GM19372 (cell line): ENCODE results near the gene SCGB3A1.

Experiments used
- ATAC-seq: cut with Tn5 transposase; IDR thresholded peaks from one replicate; pipeline ENCODE4 v1.9.1; 2021; ENCODE audit warnings: mild to moderate bottlenecking, low read depth, moderate library complexity; ENCODE audit not compliant: unreplicated experiment

The SCGB3A1 gene

GRCh38 chr5:180593446-180594206 lies 2.3 kb upstream of the SCGB3A1 start:
- no peak for ATAC-seq

DNA sequence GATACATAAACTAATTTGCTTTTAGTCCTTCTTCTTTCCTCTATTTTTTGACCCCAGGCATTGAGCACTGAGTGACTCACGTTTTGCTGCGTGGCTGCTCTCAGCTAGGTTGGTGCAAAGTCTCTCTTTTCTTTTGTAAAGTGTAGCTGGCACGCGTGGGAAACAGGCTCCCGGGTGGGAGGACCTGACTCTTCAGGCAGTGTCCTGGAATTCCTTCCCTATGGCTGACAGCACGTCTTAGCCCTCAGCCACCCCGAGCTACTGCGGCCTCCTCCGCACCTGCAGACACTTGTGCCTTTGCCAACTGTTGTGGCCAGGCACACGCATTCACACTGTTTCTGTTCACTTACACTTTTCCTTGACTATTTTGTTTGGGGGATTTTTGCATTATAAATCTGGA lies 877 bp upstream of the SCGB3A1 start:
- no peak for ATAC-seq

- no peak for ATAC-seq
These were observed 572 bp downstream of the SCGB3A1 start for GRCh38 chr5:180590543-180591310.

GRCh38 chr5:180589771-180590542 lies 1.3 kb downstream of the SCGB3A1 start:
- ATAC-seq = no peak

DNA sequence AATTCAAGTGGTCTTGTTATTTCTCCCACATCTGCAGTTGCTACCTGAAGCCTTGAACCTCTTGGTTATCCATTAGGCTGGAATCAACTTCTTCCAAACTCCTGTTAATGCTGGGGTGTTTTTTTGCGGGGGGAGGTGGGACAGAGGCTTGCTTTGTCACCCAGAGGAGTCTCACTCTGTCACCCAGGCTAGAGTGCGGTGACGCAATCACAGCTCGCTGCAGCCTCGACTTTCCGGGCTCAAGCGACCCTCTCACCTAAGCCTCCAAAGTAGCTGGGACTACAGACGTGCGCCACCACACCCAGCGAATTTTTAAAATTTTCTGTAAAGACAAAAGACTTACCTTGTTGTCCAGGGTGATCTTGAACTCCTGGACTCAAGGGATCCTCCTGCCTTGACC lies 4.4 kb downstream of the SCGB3A1 start:
- no peak for ATAC-seq

DNA sequence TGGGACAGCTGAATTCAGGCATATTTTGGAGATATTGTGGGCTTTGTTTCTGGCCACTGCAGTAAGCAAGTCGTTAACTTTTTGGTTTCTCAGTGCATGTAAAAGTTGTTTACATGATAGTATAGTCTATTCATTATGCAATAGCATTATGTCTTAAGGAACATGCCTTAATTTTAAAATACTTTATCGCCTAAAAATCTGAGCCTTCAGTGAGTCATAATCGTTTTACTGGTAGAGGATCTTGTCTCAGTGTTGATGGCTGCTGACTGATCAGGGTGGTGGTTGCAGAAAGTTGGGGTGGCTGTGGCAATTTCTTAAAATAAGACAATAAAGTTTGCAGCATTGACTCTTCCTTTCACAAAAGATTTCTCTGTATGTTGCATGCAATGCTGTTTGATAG lies 5.1 kb downstream of the SCGB3A1 start:
- ATAC-seq = no peak

DNA sequence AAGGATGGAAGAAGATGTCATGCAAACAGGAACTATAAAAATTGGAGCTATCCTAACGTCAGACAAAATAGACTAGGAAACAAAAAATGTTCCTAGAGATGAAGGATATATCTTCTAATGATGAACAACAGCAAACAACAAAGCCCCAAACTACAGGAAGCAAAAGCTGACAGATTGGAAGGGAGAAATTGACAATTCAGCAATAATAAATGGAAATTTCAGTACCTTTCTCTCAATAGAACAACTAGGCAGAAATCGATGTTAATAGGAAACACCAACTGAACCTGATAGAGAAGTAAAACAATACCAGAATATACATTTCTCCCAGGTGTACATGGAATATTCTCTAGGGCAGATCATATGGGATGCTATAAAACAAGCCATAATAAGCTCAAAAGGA lies 7.6 kb downstream of the SCGB3A1 start:
- no peak for ATAC-seq

DNA sequence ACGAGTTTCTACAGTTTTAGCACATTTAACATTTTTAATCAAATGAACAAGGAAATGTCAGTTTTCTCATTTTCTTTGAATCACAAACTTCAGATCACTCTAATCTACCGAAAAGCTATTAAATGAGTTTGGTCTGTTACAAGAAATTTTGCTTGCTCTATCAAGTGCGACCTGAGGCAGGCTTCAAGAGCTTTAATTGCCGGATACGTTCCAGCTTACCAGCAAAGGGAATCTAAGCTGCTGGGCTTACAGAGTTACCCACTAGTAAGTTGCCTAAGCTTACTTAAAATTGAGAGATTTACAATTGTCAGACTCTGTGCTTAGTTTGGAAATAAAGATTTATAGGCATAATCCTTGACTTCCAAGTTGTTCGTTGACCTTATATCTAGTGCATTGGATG lies 10.6 kb downstream of the SCGB3A1 start:
- ATAC-seq = no peak

- ATAC-seq = no peak
These were observed 15.7 kb downstream of the SCGB3A1 start for GRCh38 chr5:180575571-180575970.

GRCh38 chr5:180568914-180569313 lies 22.4 kb downstream of the SCGB3A1 start:
- no peak for ATAC-seq

- ATAC-seq = no peak
These were observed 27.3 kb downstream of the SCGB3A1 start for GRCh38 chr5:180563994-180564393.

GRCh38 chr5:180558232-180558631 lies 33.1 kb downstream of the SCGB3A1 start:
- ATAC-seq = no peak

- ATAC-seq = no peak
These were observed 34.0 kb downstream of the SCGB3A1 start for GRCh38 chr5:180557217-180557809.

DNA sequence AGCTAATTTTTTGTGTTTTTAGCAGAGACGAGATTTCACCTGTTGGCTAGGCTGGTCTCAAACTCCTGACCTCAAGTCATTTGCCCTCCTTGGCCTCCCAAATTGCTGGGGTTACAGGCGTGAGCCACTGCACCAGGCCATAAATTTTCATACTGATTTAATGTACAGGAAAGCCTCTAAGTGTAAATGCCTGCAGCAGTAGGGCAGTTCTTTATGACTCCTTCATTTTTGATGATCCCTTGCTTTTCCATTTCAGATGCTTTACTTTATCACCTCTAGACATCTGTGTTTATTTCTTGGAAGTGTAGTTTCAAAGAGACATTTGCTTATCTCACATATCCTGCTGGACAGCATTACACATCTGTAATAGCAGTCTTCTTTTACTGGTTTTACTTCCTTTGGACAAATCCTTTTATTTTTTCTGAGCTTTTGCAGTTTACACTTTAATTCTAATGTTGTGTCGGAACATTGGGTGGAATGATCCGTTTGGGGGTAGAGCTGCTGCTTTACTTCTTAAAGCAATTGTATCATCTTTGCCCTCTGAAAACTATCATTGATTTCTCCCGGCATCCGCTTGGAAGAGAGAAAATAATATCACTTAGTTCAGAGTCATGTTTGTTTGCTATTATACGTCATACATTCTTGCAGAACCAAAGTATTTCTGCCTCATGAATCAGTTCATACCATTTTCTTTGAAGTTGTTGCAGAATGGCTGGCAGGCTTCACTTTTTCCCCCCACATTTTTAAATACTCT lies 36.0 kb downstream of the SCGB3A1 start:
- ATAC-seq = no peak

GRCh38 chr5:180553530-180553929 lies 37.8 kb downstream of the SCGB3A1 start:
- no peak for ATAC-seq

- ATAC-seq = no peak
These were observed 42.7 kb downstream of the SCGB3A1 start for GRCh38 chr5:180548563-180548962.

- no peak for ATAC-seq
These were observed 46.1 kb downstream of the SCGB3A1 start for GRCh38 chr5:180545248-180545647.

DNA sequence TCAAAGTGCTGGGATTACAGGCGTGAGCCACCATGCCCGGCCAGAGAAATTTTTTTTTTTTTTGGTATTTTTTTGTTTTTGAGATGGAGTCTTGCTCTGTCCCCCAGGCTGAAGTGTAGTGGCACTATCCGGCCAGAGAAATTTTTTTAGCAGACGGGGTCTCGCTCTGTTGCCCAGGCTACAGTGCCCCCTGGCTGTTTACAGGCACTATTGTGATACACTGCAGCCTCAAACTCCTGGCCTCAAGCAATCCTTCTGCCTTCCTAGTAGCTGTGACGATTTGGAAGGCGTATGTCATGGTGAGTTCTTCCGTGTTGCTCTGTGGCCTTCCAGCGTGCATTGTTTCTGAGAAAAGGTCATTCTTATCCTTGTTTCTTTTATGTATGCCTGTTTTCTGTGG lies 49.6 kb downstream of the SCGB3A1 start:
- ATAC-seq = no peak
